Kidney epithelial cell (primary cell): Measurements from ENCODE around the gene RAP1GAP2. TPM values are rescaled to one million over a fixed set of nuclear protein-coding genes. Genes with fewer than 3 reads are reported as not detected.

ENCODE experiments used
- DNase-seq: peaks from one replicate; pipeline ENCODE4 v3.0.0-alpha.2; 2010; ENCODE audit warnings: low read depth
- H3K27me3 ChIP-seq: 2 replicates; pipeline ENCODE4 v1.6.0; 2011; ENCODE audit warnings: low read length; ENCODE audit not compliant: control insufficient read depth, insufficient read depth
- H3K36me3 ChIP-seq: 2 replicates; pipeline ENCODE4 v1.5.1; 2011; ENCODE audit warnings: low read length; ENCODE audit not compliant: control insufficient read depth, insufficient read depth
- H3K4me3 ChIP-seq: 2 replicates; pipeline ENCODE4 v1.5.1; 2011; ENCODE audit warnings: low read depth, mild to moderate bottlenecking, control low read depth, low read length
- CTCF ChIP-seq: IDR thresholded peaks from 2 replicates; pipeline ENCODE4 v1.5.1; 2011; ENCODE audit warnings: mild to moderate bottlenecking, moderate library complexity, low read length, control low read depth, inconsistent platforms; ENCODE audit not compliant: insufficient read depth, poor library complexity, severe bottlenecking
- total RNA-seq: library from RNA; depleted of rRNA; stranded (reverse); fragments of >200 nt; gene quantifications from 2 replicates; pipeline ENCODE4 v1.2.3, GENCODE V29; 2015

The RAP1GAP2 gene
- total RNA-seq, 1 donor from 2014 or later, result 51.6 TPM

GRCh38 chr17:2954898-2955445 lies 158.7 kb downstream of the RAP1GAP2 start:
- TF ChIP-seq CTCF, result no peak
- H3K27me3 ChIP-seq, result no peaks in the 10 kb centered on the region
- no peak overlapping the region for H3K4me3 ChIP-seq
- peak; percentile 98 for DNase-seq
- H3K36me3 ChIP-seq, result no peaks in the 10 kb centered on the region

GRCh38 chr17:2955931-2956582 lies 159.8 kb downstream of the RAP1GAP2 start:
- TF ChIP-seq CTCF, result no peak
- Histone ChIP-seq H3K36me3 (no peaks in the 10 kb centered on the region), H3K4me3 (no peak overlapping the region), H3K27me3 (no peaks in the 10 kb centered on the region)
- DNase-seq, result no peak

- no peaks in the 10 kb centered on the region for H3K36me3 ChIP-seq
- H3K4me3 ChIP-seq, result no peak overlapping the region
- TF ChIP-seq CTCF, result no peak
- no peak for DNase-seq
- H3K27me3 ChIP-seq, result no peaks in the 10 kb centered on the region
Observed at GRCh38 chr17:2957631-2958286, 161.5 kb downstream of the RAP1GAP2 start.

- Histone ChIP-seq H3K27me3 (no peaks in the 10 kb centered on the region), H3K4me3 (no peak overlapping the region), H3K36me3 (no peaks in the 10 kb centered on the region)
- TF ChIP-seq CTCF, result no peak
- DNase-seq, result no peak
Observed at GRCh38 chr17:2958706-2959222, 162.5 kb downstream of the RAP1GAP2 start.

GRCh38 chr17:2959371-2960130 lies 163.3 kb downstream of the RAP1GAP2 start:
- no peak for TF ChIP-seq CTCF
- Histone ChIP-seq H3K36me3 (no peaks in the 10 kb centered on the region), H3K4me3 (no peak overlapping the region), H3K27me3 (no peaks in the 10 kb centered on the region)
- no peak for DNase-seq
